GM18870 (cell line): ENCODE results near the gene PDE5A.
"Not testable (repeated sequence)": the region's sequence is repeated elsewhere in the genome, so short reads cannot be mapped to it uniquely, and the experiment has no call there.

Experiments
- ATAC-seq: cut with Tn5 transposase; IDR thresholded peaks from one replicate; pipeline ENCODE4 v1.9.1; 2021; ENCODE audit warnings: moderate library complexity; ENCODE audit not compliant: unreplicated experiment

The PDE5A gene

GRCh38 chr4:119628281-119629141 is at the start of gene PDE5A:
Gene PDE5A, minus strand, starts transcription at chr4:119628804. Its CDS starts 133 bp downstream, at chr4:119628671.
- ATAC-seq, result peak; percentile 90

- ATAC-seq, result no peak
Measured at GRCh38 chr4:119676101-119676500, 47.5 kb upstream of the PDE5A start.

GRCh38 chr4:119675391-119675790 is 46.8 kb upstream of the PDE5A start:
- ATAC-seq, result no peak

- ATAC-seq, result no peak
Measured at GRCh38 chr4:119672938-119673337, 44.3 kb upstream of the PDE5A start.

DNA sequence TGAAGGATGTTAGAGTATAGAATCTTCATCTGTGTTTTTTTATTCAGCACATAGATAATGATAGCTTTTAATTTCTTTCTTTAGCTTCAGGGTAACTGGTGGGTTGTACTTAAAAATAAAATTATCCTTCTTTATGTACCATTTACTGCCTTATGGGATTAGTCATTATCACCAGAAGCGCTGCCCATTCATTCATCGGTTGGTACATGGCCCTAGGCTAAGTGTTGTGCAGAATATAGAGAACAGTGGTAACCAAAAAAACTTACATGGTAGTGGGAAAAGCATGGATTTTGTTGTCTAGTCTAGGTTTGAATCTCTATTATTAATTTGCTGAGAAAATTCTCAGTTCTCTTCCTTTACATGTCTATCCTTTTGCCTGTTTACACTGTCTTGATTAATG is 43.5 kb upstream of the PDE5A start:
- ATAC-seq, result no peak

GRCh38 chr4:119671205-119671604 is 42.6 kb upstream of the PDE5A start:
- ATAC-seq, result no peak

- ATAC-seq, result no peak
Measured at GRCh38 chr4:119667802-119668201, 39.2 kb upstream of the PDE5A start.

DNA sequence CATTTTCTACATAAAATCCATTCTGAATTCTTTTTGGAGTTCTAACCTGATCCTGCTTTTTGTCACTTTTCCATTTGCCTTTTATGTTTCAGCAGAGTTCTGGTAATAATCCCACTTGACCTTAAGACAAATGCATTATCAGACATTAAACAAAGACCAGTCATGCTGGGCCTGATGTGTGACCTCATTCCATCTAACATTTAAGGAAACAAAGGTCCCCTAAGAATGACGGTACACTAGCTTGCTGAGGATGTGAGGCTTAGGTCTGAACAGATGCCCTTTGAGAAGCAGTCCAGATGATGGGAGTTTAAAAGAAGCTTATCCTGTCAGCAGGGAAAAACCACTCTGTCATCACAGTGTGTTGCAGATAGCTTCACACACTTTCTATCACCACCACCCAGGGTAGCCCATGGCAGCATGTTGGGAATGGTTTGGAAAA is 38.1 kb upstream of the PDE5A start:
- ATAC-seq, result no peak

GRCh38 chr4:119665752-119666151 is 37.1 kb upstream of the PDE5A start:
- no peak for ATAC-seq

GRCh38 chr4:119664168-119664907 is 35.7 kb upstream of the PDE5A start:
- no peak for ATAC-seq

- no peak for ATAC-seq
Measured at GRCh38 chr4:119663160-119663788, 34.7 kb upstream of the PDE5A start.

DNA sequence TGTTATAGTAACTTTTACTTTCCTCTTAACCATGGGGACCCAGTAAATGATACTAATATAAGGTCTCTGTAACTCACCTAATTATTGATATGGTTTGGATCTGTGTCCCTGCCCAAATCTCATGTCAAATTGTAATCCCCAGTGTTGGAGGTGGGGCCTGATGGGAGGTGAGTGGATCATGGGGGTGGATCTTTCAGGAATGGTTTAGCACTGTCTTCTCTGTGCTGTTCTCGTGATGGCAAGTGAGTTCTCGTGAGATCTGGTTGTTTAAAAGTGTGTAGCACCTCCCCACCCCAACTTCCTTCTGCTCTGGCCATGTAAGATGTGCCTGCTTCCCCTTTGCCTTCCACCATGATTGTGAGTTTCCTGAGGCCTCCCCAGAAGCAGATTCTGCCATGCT is 34.0 kb upstream of the PDE5A start:
- ATAC-seq, result not testable (repeated sequence)

GRCh38 chr4:119661231-119661630 is 32.6 kb upstream of the PDE5A start:
- no peak for ATAC-seq

- ATAC-seq, result no peak
Measured at GRCh38 chr4:119659576-119659975, 31.0 kb upstream of the PDE5A start.

GRCh38 chr4:119657111-119657611 is 28.6 kb upstream of the PDE5A start:
- ATAC-seq, result no peak

GRCh38 chr4:119656342-119656741 is 27.7 kb upstream of the PDE5A start:
- ATAC-seq, result no peak

DNA sequence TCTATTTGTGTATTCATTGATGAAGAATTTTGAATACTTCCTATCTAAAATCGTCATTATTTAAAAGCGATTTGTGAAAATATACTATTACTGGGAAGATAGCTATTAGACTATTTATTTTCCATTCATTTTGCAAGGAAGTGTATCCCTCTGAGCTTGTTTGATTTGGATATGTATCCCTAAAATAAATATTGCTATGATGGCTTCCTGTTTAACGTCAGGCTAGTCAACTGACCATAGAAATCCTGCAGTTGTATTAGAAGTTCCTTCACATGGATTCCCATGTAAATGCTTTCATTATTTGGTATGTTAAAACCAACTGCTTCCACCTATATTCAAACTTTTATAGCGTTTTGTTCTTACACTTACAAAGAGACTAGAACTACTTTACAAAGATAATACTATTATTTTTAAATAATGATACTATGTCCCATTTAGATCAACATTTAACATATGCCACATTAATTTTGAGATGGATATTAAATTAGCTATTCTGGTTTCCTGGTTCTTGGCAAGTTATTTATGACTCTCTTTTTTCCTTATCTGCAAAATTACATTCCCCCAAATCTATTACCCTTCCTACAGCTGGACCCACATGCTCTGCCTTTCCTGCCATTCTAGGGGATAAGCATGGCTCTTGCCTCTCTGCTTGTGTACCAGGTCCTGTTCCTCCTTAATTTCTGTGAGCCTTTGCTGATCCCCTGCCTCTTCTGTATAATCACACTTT is 26.7 kb upstream of the PDE5A start:
- no peak for ATAC-seq

- ATAC-seq, result no peak
Measured at GRCh38 chr4:119653990-119654389, 25.4 kb upstream of the PDE5A start.

DNA sequence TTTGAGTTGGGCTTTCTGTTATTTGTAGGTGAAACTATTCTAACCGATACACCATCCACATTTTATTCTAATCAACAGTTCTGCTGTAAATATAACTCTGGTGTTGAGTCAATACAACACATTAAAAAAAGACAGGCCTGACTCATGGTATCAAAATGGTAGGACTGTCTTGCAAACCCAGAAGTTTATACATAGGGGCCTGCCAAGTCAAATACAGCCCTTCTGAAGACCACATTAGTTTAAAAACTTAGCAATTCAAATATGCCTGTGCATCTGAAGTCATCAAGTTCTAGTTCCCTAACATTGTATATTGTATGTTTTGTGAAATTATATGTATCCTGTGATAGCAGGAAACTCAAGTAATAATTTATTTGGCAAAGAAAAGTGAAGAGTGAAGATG is 24.4 kb upstream of the PDE5A start:
- ATAC-seq, result no peak

- no peak for ATAC-seq
Measured at GRCh38 chr4:119648398-119648797, 19.8 kb upstream of the PDE5A start.

DNA sequence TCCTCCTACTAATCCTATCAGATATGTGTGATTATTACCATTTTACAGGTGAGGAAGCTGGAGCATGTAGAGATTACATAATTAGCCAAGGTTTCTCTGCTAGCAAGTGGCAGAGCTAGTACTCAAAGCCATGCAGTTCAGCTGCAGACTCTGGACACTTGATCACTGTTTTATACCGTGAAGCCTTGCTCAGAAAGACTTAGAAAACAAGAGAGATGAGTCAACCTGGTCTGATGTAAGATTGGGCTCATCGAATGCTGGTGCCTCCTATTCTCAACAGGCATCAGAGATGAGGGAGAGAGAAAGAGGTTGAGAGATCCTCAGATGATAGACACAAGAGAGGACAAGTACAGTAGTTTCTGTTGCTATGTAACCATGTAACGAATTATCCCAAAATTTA is 19.0 kb upstream of the PDE5A start:
- ATAC-seq, result no peak
